Measurements from ENCODE around the gene CBFA2T3. TPM values are rescaled to one million over a fixed set of nuclear protein-coding genes. Genes with fewer than 3 reads are reported as not detected.

Gene CBFA2T3
- total RNA-seq, 1 experiment from 2014 or later = 2.9 TPM

- no peak overlapping the region for H3K23ac ChIP-seq (ENCODE audit: insufficient read length, low read depth, low read length)
- Mint-ChIP-seq H3K9me3 (no peaks in the 10 kb centered on the region), H3K36me3 (ENCODE audit: insufficient read depth in 1 of 3, low read depth in 3 of 3) (peaks cover 4 to 16% (median 13%) of the 10 kb centered on the region in 3 experiments; a peak in 6 of 7 replicates), H3K27me3 (ENCODE audit: low read depth) (no peaks in the 10 kb centered on the region), H3K27ac (no peak overlapping the region), H3K4me1 (no peaks in the 10 kb centered on the region), H3K4me3 (no peak overlapping the region)
- no peaks in the 10 kb centered on the region for H4K20me1 ChIP-seq (ENCODE audit: control insufficient read depth, insufficient read depth, insufficient read length)
- no peak overlapping the region for H2BK5ac ChIP-seq (ENCODE audit: insufficient read length, low read length)
- no peak overlapping the region for H4K8ac ChIP-seq (replicated peaks; ENCODE audit: insufficient read length, low read depth, low read length)
- no peak overlapping the region for H3K18ac ChIP-seq (ENCODE audit: insufficient read length, low read depth, low read length)
- H3K4me2 ChIP-seq (ENCODE audit: insufficient read depth, insufficient read length, low read length) = no peak overlapping the region
- no peaks in the 10 kb centered on the region for H3K23me2 ChIP-seq (ENCODE audit: insufficient read length, low read depth, low read length, poor library complexity, severe bottlenecking)
- H4K5ac ChIP-seq (ENCODE audit: insufficient read length, low read depth, low read length) = no peak overlapping the region
- no peak overlapping the region for H3K14ac ChIP-seq (ENCODE audit: insufficient read depth, low read length)
- H3T11ph ChIP-seq (ENCODE audit: low read length) = no peak overlapping the region
- H2BK120ac ChIP-seq (ENCODE audit: low read depth, low read length, poor library complexity, severe bottlenecking) = no peak overlapping the region
- H3K9me3 ChIP-seq (ENCODE audit: control insufficient read depth, low read depth, low read length) = no peaks in the 10 kb centered on the region
- no peaks in the 10 kb centered on the region for H3K79me2 ChIP-seq (ENCODE audit: insufficient read depth, low read length)
- H3K27ac ChIP-seq (ENCODE audit: insufficient read length, low read depth, low read length) = no peak overlapping the region
- no peaks in the 10 kb centered on the region for H3K27me3 ChIP-seq (ENCODE audit: insufficient read depth, low read length)
- no peak overlapping the region for H2BK20ac ChIP-seq (ENCODE audit: low read depth, low read length, poor library complexity, severe bottlenecking)
- H3K9ac ChIP-seq (ENCODE audit: extremely low read depth, insufficient read length, low read length) = no peak overlapping the region
- H2BK15ac ChIP-seq (ENCODE audit: low read depth, low read length) = no peak overlapping the region
- no peak overlapping the region for H3K4ac ChIP-seq (ENCODE audit: low read depth, low read length)
- no CpG with 5 or more reads among the region's 19 CpGs for WGBS (ENCODE audit: extremely low coverage, insufficient read length, low lambda C conversion rate)
- no peaks in the 10 kb centered on the region for H3K4me1 ChIP-seq (ENCODE audit: insufficient read depth, low read length)
- H3K79me1 ChIP-seq (ENCODE audit: insufficient read depth, low read depth, low read length, poor library complexity, severe bottlenecking) = no peaks in the 10 kb centered on the region
- no peak overlapping the region for H3K56ac ChIP-seq (ENCODE audit: insufficient read length, low read depth, low read length)
- no peak for DNase-seq
- TF ChIP-seq CTCF (conservative IDR thresholded peaks at IDR 0.05) = no peak
- H2AFZ ChIP-seq (ENCODE audit: low read length) = no peak overlapping the region
- H2BK12ac ChIP-seq (ENCODE audit: insufficient read length, low read depth, low read length) = no peak overlapping the region
- H2AK5ac ChIP-seq (ENCODE audit: insufficient read length, low read length) = no peak overlapping the region
- no peak overlapping the region for H4K91ac ChIP-seq (ENCODE audit: insufficient read length, low read depth, low read length)
Observed at GRCh38 chr16:88838566-88838965, 138.4 kb downstream of the CBFA2T3 start.

Measured in H9 (cell line).